Heart right ventricle (tissue), 16 donors: ENCODE data around the gene DGKI. TPM values are rescaled to one million over a fixed set of nuclear protein-coding genes. Genes with fewer than 3 reads are reported as not detected.
A peak's percentile ranks its signal among the peaks of the same experiment; 100 is the strongest.

ENCODE experiments used
- ATAC-seq, 8 donors: fragments of 200-7000 bp; cut with Tn5 transposase; one replicate each; pipeline ENCODE4 v1.9.1; 2020; ENCODE audit warnings: mild to moderate bottlenecking in 8 of 8, moderate library complexity in 8 of 8, moderate number of reproducible peaks in 1 of 8
- DNase-seq, 2 donors: peaks; one replicate each; pipeline ENCODE4 v3.0.0-alpha.2; 2020
- H3K27ac ChIP-seq, 10 donors: fragments of 200-600 bp; sonication (generic) in 2 of 10; one replicate each; pipeline versions ENCODE4 v1.5.0 to v1.8.0; 2020 to 2022; ENCODE audit warnings: mild to moderate bottlenecking in 3 of 10
- H3K27me3 ChIP-seq, 7 donors: fragments of 200-600 bp; one replicate each; pipeline ENCODE4 v1.8.0; 2021 to 2022; ENCODE audit warnings: mild to moderate bottlenecking in 2 of 7
- H3K36me3 ChIP-seq, 9 donors: fragments of 200-600 bp; sonication (generic) in 1 of 9; one replicate each; pipeline versions ENCODE4 v1.5.0 to v1.8.0; 2020 to 2022; ENCODE audit warnings: mild to moderate bottlenecking in 2 of 9
- H3K4me1 ChIP-seq, 9 donors: fragments of 200-600 bp; sonication (generic) in 1 of 9; one replicate each; pipeline versions ENCODE4 v1.5.0 to v1.8.0; 2020 to 2022; ENCODE audit warnings: mild to moderate bottlenecking in 4 of 9
- H3K4me3 ChIP-seq, 10 donors: fragments of 200-600 bp; sonication (generic) in 2 of 10; one replicate each; pipeline versions ENCODE4 v1.5.0 to v1.8.0; 2020 to 2022; ENCODE audit warnings: mild to moderate bottlenecking in 7 of 10, moderate library complexity in 2 of 10
- H3K9me3 ChIP-seq, 11 donors: fragments of 200-600 bp in 10 of 11; sonication (generic) in 2 of 11; one replicate each; pipeline versions ENCODE4 v1.5.0 to v1.8.0; 2013 to 2022; ENCODE audit warnings: mild to moderate bottlenecking in 2 of 11, control low read depth in 1 of 11, moderate library complexity in 1 of 11
- WGBS, 2 donors: extraction: QIAGEN DNeasy Blood & Tissue Kit; methylation state at CpG; one replicate each; pipeline ENCODE4 v1.1.7; 2013; ENCODE audit warnings: inconsistent platforms in 1 of 2; 5-methylcytosine and 5-hydroxymethylcytosine counted together
- intact Hi-C, 10 donors: fragments of 100-400 bp; cut with DNase I; formaldehyde crosslinking; loops; one replicate each; pipeline versions ENCODE4 v1.11.1 to v1.14.2; 2022
- polyA plus RNA-seq, 2 donors: library from polyadenylated mRNA; stranded (reverse); fragments of 200-250 nt; gene quantifications; one replicate each; pipeline ENCODE4 v1.2.3, GENCODE V29; 2013
- total RNA-seq, 10 donors: library from RNA; stranded (reverse); fragmentation: NEBNext Ultra II Directional in 3 of 10; extraction: Animal tissue kit (Norgen Biotek cat#: 25700) in 3 of 10; gene quantifications; one replicate each; pipeline versions ENCODE4 v1.2.1 to v1.2.4, GENCODE V29; 2021 to 2023
- TF ChIP-seq, protein P1 (sequence below), 9 donors: fragments of 200-600 bp; sonication (generic) in 2 of 9; IDR thresholded peaks; one replicate each; pipeline versions ENCODE4 v1.5.0 to v1.8.0; 2021 to 2022; ENCODE audit warnings: antibody characterized with exemption in 9 of 9, mild to moderate bottlenecking in 5 of 9, moderate library complexity in 1 of 9
- donor health status: Arrhythmogenic right ventricular cardiomyopathy.
- donor health status: ischemic (EF 13 %, LVEDD 7.1; RV severe dilation, severe dysfunction).
- donor health status: healthy with polysubstance abuse.
- donor health status: DM: no; HTN: yes; CAD: no.
- donor health status: DM: no; HTN: no; CAD: no.
- donor health status: ischemic (EF 25% LVEDD 6.9; RV normal size, moderate dysfunction).
- donor health status: ischemic (EF 25% LVEDD 5.7; RV mildly dilated, moderate dysfunction).
- donor health status: healthy.
- donor health status: DM: yes; HTN: yes; CAD: no.
- donor health status: Ischemic cardiomyopathy.
- donor health status: ischemic (EF 35%, LVEDD 5.7; RV mildly dilated, moderate dysfunction).
- donor health status: nonischemic (EF 11% LVEDD 7.7; RV severe dilation, severe dysfunction).
- donor health status: DM: yes; HTN: yes; CAD: no.
- donor health status: PGD.
- donor health status: ischemic (EF 29% LVEDD 5.4; RV normal size, mild dysfunction).
- donor health status: nonischemic (EF 23%, LVEDD 6.1; RV moderate dilation, normal function).

Gene DGKI
- total and polyA plus RNA-seq, 12 donors = 0.16 to 2.6 (median 1.2) TPM

DNA sequence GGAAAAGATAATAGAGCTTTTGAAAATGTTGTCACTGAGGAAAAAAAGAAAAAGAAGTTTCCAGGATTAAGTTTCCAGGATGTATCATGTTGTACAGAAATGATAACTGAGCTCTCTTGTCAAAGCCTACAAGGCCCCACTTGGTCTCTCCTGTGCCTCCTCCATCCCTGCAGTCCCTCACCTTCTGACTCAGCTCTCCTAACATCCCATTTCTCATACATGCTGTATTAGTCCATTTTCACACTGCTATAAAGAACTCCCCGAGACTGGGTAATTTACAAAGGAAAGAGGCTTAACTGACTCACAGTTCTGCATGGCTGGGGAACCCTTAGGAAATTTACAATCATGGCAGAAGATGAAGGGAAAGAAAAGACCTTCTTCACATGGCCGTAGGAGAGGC is 3.8 kb upstream of the DGKI start:
- TF ChIP-seq, protein P1, sequence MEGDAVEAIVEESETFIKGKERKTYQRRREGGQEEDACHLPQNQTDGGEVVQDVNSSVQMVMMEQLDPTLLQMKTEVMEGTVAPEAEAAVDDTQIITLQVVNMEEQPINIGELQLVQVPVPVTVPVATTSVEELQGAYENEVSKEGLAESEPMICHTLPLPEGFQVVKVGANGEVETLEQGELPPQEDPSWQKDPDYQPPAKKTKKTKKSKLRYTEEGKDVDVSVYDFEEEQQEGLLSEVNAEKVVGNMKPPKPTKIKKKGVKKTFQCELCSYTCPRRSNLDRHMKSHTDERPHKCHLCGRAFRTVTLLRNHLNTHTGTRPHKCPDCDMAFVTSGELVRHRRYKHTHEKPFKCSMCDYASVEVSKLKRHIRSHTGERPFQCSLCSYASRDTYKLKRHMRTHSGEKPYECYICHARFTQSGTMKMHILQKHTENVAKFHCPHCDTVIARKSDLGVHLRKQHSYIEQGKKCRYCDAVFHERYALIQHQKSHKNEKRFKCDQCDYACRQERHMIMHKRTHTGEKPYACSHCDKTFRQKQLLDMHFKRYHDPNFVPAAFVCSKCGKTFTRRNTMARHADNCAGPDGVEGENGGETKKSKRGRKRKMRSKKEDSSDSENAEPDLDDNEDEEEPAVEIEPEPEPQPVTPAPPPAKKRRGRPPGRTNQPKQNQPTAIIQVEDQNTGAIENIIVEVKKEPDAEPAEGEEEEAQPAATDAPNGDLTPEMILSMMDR (IDR thresholded peaks at IDR 0.05) = no peak
- Histone ChIP-seq H3K27me3 (peaks cover 0 to 31% (median 13%) of the 10 kb centered on the region in 7 donors), H3K9me3 (no peaks in the 10 kb centered on the region), H3K4me3 (no peak overlapping the region), H3K36me3 (peaks cover 0 to 4% (median 0%) of the 10 kb centered on the region in 9 donors), H3K27ac (no peak overlapping the region), H3K4me1 (peaks cover 0 to 11% (median 9%) of the 10 kb centered on the region in 9 donors)
- ATAC-seq = no peak
- intact Hi-C loops = no loop called here
- WGBS, 2 donors = 68 to 96% methylated on average over 2 of the region's 2 CpGs
- no peak for DNase-seq

DNA sequence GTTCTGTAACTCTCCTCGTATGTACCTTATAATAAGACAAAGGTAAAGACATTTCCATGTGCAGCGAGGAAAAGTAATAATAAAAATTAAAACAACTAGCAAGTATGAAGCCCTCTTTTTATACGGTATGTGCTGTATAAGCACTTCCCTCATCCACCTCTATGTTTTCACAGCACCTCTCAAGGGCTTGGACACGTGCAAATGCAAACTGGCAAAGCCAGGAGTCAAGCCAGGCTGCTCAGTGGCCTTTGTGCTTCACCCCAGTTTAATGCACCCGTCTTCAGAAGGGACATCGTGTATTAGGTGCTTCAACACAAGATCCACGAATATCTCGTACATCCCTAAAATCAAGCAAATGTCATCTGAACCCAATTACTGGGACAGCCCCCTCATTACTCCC is 1.3 kb upstream of the DGKI start:
- TF ChIP-seq, protein P1 (IDR thresholded peaks at IDR 0.05) = no peak
- no peak overlapping the region for H3K27ac ChIP-seq
- peaks cover 0 to 54% (median 30%) of the 10 kb centered on the region in 7 donors for H3K27me3 ChIP-seq
- no peaks in the 10 kb centered on the region for H3K36me3 ChIP-seq
- ATAC-seq (no peak), DNase-seq (no peak)
- intact Hi-C loops = no loop called here
- peaks cover 0 to 11% (median 9%) of the 10 kb centered on the region in 9 donors for H3K4me1 ChIP-seq
- no peaks in the 10 kb centered on the region for H3K9me3 ChIP-seq
- H3K4me3 ChIP-seq = no peak overlapping the region
- 81 to 85% methylated on average over 8 of the region's 8 CpGs for WGBS, 2 donors

DNA sequence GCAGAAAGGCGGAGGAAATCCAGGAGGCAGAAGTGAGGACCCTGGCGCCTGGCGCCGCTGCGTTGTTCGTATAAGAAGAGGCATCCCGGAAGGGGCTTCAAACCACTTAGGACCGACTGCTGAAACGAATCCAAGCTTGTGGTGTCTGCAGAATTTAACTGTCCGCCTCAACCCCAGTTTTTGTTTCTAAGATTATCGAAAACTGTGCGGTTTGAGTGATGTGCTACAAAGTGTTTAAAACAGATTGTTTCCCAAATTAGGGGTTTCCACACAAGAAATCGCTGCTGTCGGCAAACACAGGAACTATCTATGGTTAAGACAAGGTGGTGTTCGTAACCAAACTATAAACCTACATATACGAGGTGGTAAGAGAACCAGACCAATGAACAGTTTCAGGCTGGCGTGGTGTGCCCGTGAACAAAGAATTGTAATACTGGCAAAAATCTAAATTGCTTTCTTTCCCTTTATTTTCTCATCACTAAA is 835 bp upstream of the DGKI start:
- intact Hi-C loops = no loop called here
- Histone ChIP-seq H3K4me3 (peak overlapping the region in 8 of 10 donors; percentile 26 to 48 (median 41)), H3K27me3 (peaks cover 0 to 59% (median 30%) of the 10 kb centered on the region in 7 donors), H3K27ac (no peak overlapping the region), H3K9me3 (no peaks in the 10 kb centered on the region), H3K4me1 (peaks cover 0 to 11% (median 9%) of the 10 kb centered on the region in 9 donors), H3K36me3 (no peaks in the 10 kb centered on the region)
- 37 to 41% methylated on average over 18 of the region's 18 CpGs for WGBS, 2 donors
- no peak for ATAC-seq
- TF ChIP-seq, protein P1 (IDR thresholded peaks at IDR 0.05) = no peak
- no peak for DNase-seq

DNA sequence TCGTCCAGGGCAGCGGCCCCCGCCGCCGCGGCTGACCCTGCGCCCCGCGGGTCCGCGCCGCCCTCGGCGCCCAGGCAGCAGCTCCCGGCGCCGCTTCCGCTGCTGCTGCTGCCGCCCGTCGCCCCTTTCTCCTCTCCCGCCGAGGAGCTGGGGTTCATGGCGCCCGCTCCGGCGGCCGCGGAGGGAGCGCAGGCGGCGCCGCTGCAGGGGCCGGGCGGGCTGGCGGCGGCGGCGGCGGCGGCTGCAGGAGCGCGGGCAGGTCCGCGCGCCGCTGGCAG is 286 bp downstream of the DGKI start:
- no peak for DNase-seq
- 1 to 2% methylated on average over 32 to 46 of the region's 47 CpGs for WGBS, 2 donors
- TF ChIP-seq, protein P1 (IDR thresholded peaks at IDR 0.05) = no peak
- no peak for ATAC-seq
- intact Hi-C loops = no loop called here
- no peak overlapping the region for H3K27ac ChIP-seq
- H3K4me3 ChIP-seq = peak overlapping the region in 9 of 10 donors; percentile 26 to 52 (median 41)
- peaks cover 0 to 11% (median 9%) of the 10 kb centered on the region in 9 donors for H3K4me1 ChIP-seq
- H3K9me3 ChIP-seq = no peaks in the 10 kb centered on the region
- peaks cover 0 to 66% (median 32%) of the 10 kb centered on the region in 7 donors for H3K27me3 ChIP-seq
- no peaks in the 10 kb centered on the region for H3K36me3 ChIP-seq
